ENCODE measurements around the gene PARD3. TPM values are rescaled to one million over a fixed set of nuclear protein-coding genes. Genes with fewer than 3 reads are reported as not detected.

PARD3 gene
- total RNA-seq, 1 donor from 2014 or later, result 26.0 TPM

GRCh38 chr10:34124522-34125035, 690.5 kb downstream of the PARD3 start:
- no peaks in the 10 kb centered on the region for H3K27me3 Mint-ChIP-seq (ENCODE audit: low read depth)
- peaks cover 24% of the 10 kb centered on the region for H3K4me1 Mint-ChIP-seq (ENCODE audit: low read depth)
- TF ChIP-seq CTCF (IDR thresholded peaks at IDR 0.05), result no peak
- no peaks in the 10 kb centered on the region for H3K9me3 Mint-ChIP-seq (ENCODE audit: low read depth)
- no peak overlapping the region for H3K27ac Mint-ChIP-seq (ENCODE audit: unreplicated experiment)
- no peak overlapping the region for H3K4me3 Mint-ChIP-seq (ENCODE audit: unreplicated experiment)
- no peak for DNase-seq (ENCODE audit: low spot score)
- H3K36me3 Mint-ChIP-seq (ENCODE audit: low read depth), result peaks cover 3% of the 10 kb centered on the region

- Mint-ChIP-seq H3K9me3 (ENCODE audit: low read depth) (no peaks in the 10 kb centered on the region), H3K27me3 (ENCODE audit: low read depth) (no peaks in the 10 kb centered on the region), H3K27ac (ENCODE audit: unreplicated experiment) (peak overlapping the region; percentile 71), H3K4me1 (ENCODE audit: low read depth) (peaks cover 24% of the 10 kb centered on the region), H3K4me3 (ENCODE audit: unreplicated experiment) (peak overlapping the region; percentile 33), H3K36me3 (ENCODE audit: low read depth) (peaks cover 1% of the 10 kb centered on the region)
- TF ChIP-seq CTCF (IDR thresholded peaks at IDR 0.05), result no peak
- no peak for DNase-seq (ENCODE audit: low spot score)
These were observed 693.1 kb downstream of the PARD3 start for GRCh38 chr10:34121781-34122622.

GRCh38 chr10:34121125-34121753, 693.9 kb downstream of the PARD3 start:
- Mint-ChIP-seq H3K4me3 (ENCODE audit: unreplicated experiment) (no peak overlapping the region), H3K36me3 (ENCODE audit: low read depth) (peaks cover 1% of the 10 kb centered on the region), H3K4me1 (ENCODE audit: low read depth) (peaks cover 27% of the 10 kb centered on the region), H3K27ac (ENCODE audit: unreplicated experiment) (peak overlapping the region; percentile 71), H3K27me3 (ENCODE audit: low read depth) (no peaks in the 10 kb centered on the region), H3K9me3 (ENCODE audit: low read depth) (no peaks in the 10 kb centered on the region)
- no peak for TF ChIP-seq CTCF (IDR thresholded peaks at IDR 0.05)
- no peak for DNase-seq (ENCODE audit: low spot score)

- no peak for TF ChIP-seq CTCF (IDR thresholded peaks at IDR 0.05)
- no peaks in the 10 kb centered on the region for H3K9me3 Mint-ChIP-seq (ENCODE audit: low read depth)
- H3K36me3 Mint-ChIP-seq (ENCODE audit: low read depth), result peaks cover 3% of the 10 kb centered on the region
- no peak overlapping the region for H3K4me3 Mint-ChIP-seq (ENCODE audit: unreplicated experiment)
- H3K27me3 Mint-ChIP-seq (ENCODE audit: low read depth), result no peaks in the 10 kb centered on the region
- H3K27ac Mint-ChIP-seq (ENCODE audit: unreplicated experiment), result no peak overlapping the region
- no peak for DNase-seq (ENCODE audit: low spot score)
- peaks cover 24% of the 10 kb centered on the region for H3K4me1 Mint-ChIP-seq (ENCODE audit: low read depth)
These were observed 695.6 kb downstream of the PARD3 start for GRCh38 chr10:34119456-34119855.

GRCh38 chr10:34116681-34117271, 698.3 kb downstream of the PARD3 start:
- H3K27ac Mint-ChIP-seq (ENCODE audit: unreplicated experiment), result no peak overlapping the region
- DNase-seq (ENCODE audit: low spot score), result no peak
- no peaks in the 10 kb centered on the region for H3K27me3 Mint-ChIP-seq (ENCODE audit: low read depth)
- peaks cover 3% of the 10 kb centered on the region for H3K36me3 Mint-ChIP-seq (ENCODE audit: low read depth)
- TF ChIP-seq CTCF (IDR thresholded peaks at IDR 0.05), result no peak
- H3K9me3 Mint-ChIP-seq (ENCODE audit: low read depth), result no peaks in the 10 kb centered on the region
- H3K4me3 Mint-ChIP-seq (ENCODE audit: unreplicated experiment), result no peak overlapping the region
- H3K4me1 Mint-ChIP-seq (ENCODE audit: low read depth), result peaks cover 10% of the 10 kb centered on the region

All from chondrocyte (in vitro differentiated cells).